Measurements from ENCODE around the gene PADI1. TPM values are rescaled to one million over a fixed set of nuclear protein-coding genes. Genes with fewer than 3 reads are reported as not detected.

The PADI1 gene
- total and polyA plus RNA-seq, 2 donors (not counting 1 experiment from before 2014, with no cell fraction given) = not detected

DNA sequence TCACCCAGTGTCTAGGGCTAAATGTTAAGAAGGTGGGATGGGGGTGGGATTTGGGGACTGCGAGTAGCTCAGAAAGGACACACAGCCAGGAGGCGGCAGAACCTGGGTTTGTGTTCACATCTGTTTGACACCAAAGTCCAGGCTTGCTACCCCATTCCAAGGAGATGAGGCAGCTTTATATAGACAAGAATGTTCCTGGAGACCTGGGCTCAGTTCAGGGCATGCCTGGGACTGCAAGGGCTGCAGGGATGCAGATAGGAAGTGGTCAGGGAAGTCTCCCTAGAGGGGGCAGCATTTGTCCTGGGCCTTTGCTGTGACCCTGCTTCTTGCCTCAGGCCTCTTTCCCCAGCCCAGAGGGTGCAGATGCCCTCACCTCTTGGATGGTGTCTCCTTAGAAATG, 60.2 kb downstream of the PADI1 start:
- POLR2A ChIA-PET = no interaction called here
- Histone ChIP-seq H2AFZ (ENCODE audit: insufficient read depth, low read depth, low read length, poor library complexity, severe bottlenecking) (no peak overlapping the region), H3K79me2 (ENCODE audit: control insufficient read depth, insufficient read depth, low read length) (no peaks in the 10 kb centered on the region), H3K4me3 (ENCODE audit: control extremely low read depth in 1 of 5, extremely low read depth in 1 of 5, insufficient read depth in 1 of 5, low read depth in 2 of 5, low read length in 4 of 5) (no peak overlapping the region), H4K20me1 (ENCODE audit: control insufficient read depth, insufficient read depth, low read length, poor library complexity, severe bottlenecking) (no peaks in the 10 kb centered on the region), H3K4me2 (replicated peaks; ENCODE audit: low read depth, low read length, poor library complexity, severe bottlenecking) (no peak overlapping the region), H3K27me3 (replicated peaks in 1 of 4; ENCODE audit: control extremely low read depth in 1 of 4, control insufficient read depth in 3 of 4, insufficient read depth in 4 of 4, low read length in 3 of 4) (no peaks in the 10 kb centered on the region), H3K4me1 (ENCODE audit: control insufficient read depth in 2 of 2, insufficient read depth in 2 of 2, low read length in 2 of 2) (no peaks in the 10 kb centered on the region), H3K36me3 (replicated peaks in 1 of 2; ENCODE audit: control extremely low read depth in 1 of 2, control insufficient read depth in 1 of 2, extremely low read depth in 1 of 2, insufficient read depth in 2 of 2, low read length in 1 of 2) (no peaks in the 10 kb centered on the region), H3K9ac (ENCODE audit: low read length) (no peak overlapping the region), H3K27ac (ENCODE audit: low read length in 2 of 2) (no peak overlapping the region), H3K9me3 (ENCODE audit: control extremely low read depth in 1 of 3, control insufficient read depth in 2 of 3, insufficient read depth in 1 of 3, low read length in 2 of 3) (peaks cover 0 to 7% (median 0%) of the 10 kb centered on the region in 3 donors)
- CTCF ChIA-PET = no interaction called here
- Mint-ChIP-seq H3K4me1 (no peaks in the 10 kb centered on the region), H3K27me3 (no peaks in the 10 kb centered on the region), H3K9me3 (ENCODE audit: insufficient read depth) (no peaks in the 10 kb centered on the region), H3K27ac (no peak overlapping the region), H3K4me3 (no peak overlapping the region)
- DNase-seq = no peak
- intact Hi-C loops (cut with micrococcal nuclease) = no loop called here
- no peak for ATAC-seq (ENCODE audit: low read depth)
- no CpG with 5 or more reads among the region's 2 CpGs for WGBS (ENCODE audit: insufficient coverage)
- TF ChIP-seq EZH2 (IDR thresholded peaks at IDR 0.05; ENCODE audit: borderline replicate concordance, insufficient read depth, low read depth, low read length, poor library complexity, severe bottlenecking) = no peak
- TF ChIP-seq CTCF (IDR thresholded peaks at IDR 0.05) = no peak

GRCh38 chr1:17265950-17266349, 61.0 kb downstream of the PADI1 start:
- no peaks in the 10 kb centered on the region for H4K20me1 ChIP-seq (ENCODE audit: control insufficient read depth, insufficient read depth, low read length, poor library complexity, severe bottlenecking)
- H2AFZ ChIP-seq (ENCODE audit: insufficient read depth, low read depth, low read length, poor library complexity, severe bottlenecking) = no peak overlapping the region
- no peaks in the 10 kb centered on the region for H3K27me3 ChIP-seq (replicated peaks in 1 of 4; ENCODE audit: control extremely low read depth in 1 of 4, control insufficient read depth in 3 of 4, insufficient read depth in 4 of 4, low read length in 3 of 4)
- no peak overlapping the region for H3K9ac ChIP-seq (ENCODE audit: low read length)
- no peak for TF ChIP-seq CTCF (IDR thresholded peaks at IDR 0.05)
- no peak for TF ChIP-seq EZH2 (IDR thresholded peaks at IDR 0.05; ENCODE audit: borderline replicate concordance, insufficient read depth, low read depth, low read length, poor library complexity, severe bottlenecking)
- H3K4me3 Mint-ChIP-seq = no peak overlapping the region
- intact Hi-C loops (cut with micrococcal nuclease) = no loop called here
- 79% methylated on average over 3 of the region's 4 CpGs for WGBS (ENCODE audit: insufficient coverage)
- no peaks in the 10 kb centered on the region for H3K79me2 ChIP-seq (ENCODE audit: control insufficient read depth, insufficient read depth, low read length)
- H3K4me1 Mint-ChIP-seq = no peaks in the 10 kb centered on the region
- H3K4me3 ChIP-seq (ENCODE audit: control extremely low read depth in 1 of 5, extremely low read depth in 1 of 5, insufficient read depth in 1 of 5, low read depth in 2 of 5, low read length in 4 of 5) = no peak overlapping the region
- ATAC-seq (ENCODE audit: low read depth) (no peak), DNase-seq (no peak)
- CTCF ChIA-PET = no interaction called here
- no peaks in the 10 kb centered on the region for H3K27me3 Mint-ChIP-seq
- no peaks in the 10 kb centered on the region for H3K9me3 Mint-ChIP-seq (ENCODE audit: insufficient read depth)
- H3K4me1 ChIP-seq (ENCODE audit: control insufficient read depth in 2 of 2, insufficient read depth in 2 of 2, low read length in 2 of 2) = no peaks in the 10 kb centered on the region
- H3K36me3 ChIP-seq (replicated peaks in 1 of 2; ENCODE audit: control extremely low read depth in 1 of 2, control insufficient read depth in 1 of 2, extremely low read depth in 1 of 2, insufficient read depth in 2 of 2, low read length in 1 of 2) = no peaks in the 10 kb centered on the region
- H3K9me3 ChIP-seq (ENCODE audit: control extremely low read depth in 1 of 3, control insufficient read depth in 2 of 3, insufficient read depth in 1 of 3, low read length in 2 of 3) = peaks cover 0 to 4% (median 0%) of the 10 kb centered on the region in 3 donors
- no peak overlapping the region for H3K27ac ChIP-seq (ENCODE audit: low read length in 2 of 2)
- H3K27ac Mint-ChIP-seq = no peak overlapping the region
- POLR2A ChIA-PET = no interaction called here
- no peak overlapping the region for H3K4me2 ChIP-seq (replicated peaks; ENCODE audit: low read depth, low read length, poor library complexity, severe bottlenecking)

Data from B cell (primary cell).